Endodermal cell (in vitro differentiated cells): ENCODE measurements around the gene FIGLA. TPM values are rescaled to one million over a fixed set of nuclear protein-coding genes. Genes with fewer than 3 reads are reported as not detected.
A peak's percentile ranks its signal among the peaks of the same experiment; 100 is the strongest.

Source experiments
- DNase-seq: peaks from one replicate; pipeline ENCODE4 v3.0.0-alpha.2; 2017
- H3K27ac ChIP-seq: 2 replicates; pipeline ENCODE4 v1.5.1; 2013; ENCODE audit warnings: mild to moderate bottlenecking, low read depth, low read length, moderate library complexity
- H3K27me3 ChIP-seq: 2 replicates; pipeline ENCODE4 v1.6.1; 2013; ENCODE audit warnings: mild to moderate bottlenecking, low read length, moderate library complexity; ENCODE audit not compliant: insufficient read depth, control insufficient read depth, poor library complexity, severe bottlenecking
- H3K36me3 ChIP-seq: 2 replicates; pipeline ENCODE4 v1.7.0; 2013; ENCODE audit warnings: mild to moderate bottlenecking, low read length, moderate library complexity; ENCODE audit not compliant: control insufficient read depth, insufficient read depth
- H3K4me1 ChIP-seq: one replicate; pipeline ENCODE4 v1.7.0; 2013; ENCODE audit warnings: low read length; ENCODE audit not compliant: control insufficient read depth, insufficient read depth
- H3K4me3 ChIP-seq: 2 replicates; pipeline ENCODE4 v1.5.1; 2013; ENCODE audit warnings: mild to moderate bottlenecking, low read length, moderate library complexity
- H3K9ac ChIP-seq: 2 replicates; pipeline ENCODE4 v1.6.1; 2013; ENCODE audit warnings: mild to moderate bottlenecking, low read length, moderate library complexity; ENCODE audit not compliant: poor library complexity, severe bottlenecking; ENCODE audit errors: extremely low read depth
- H3K9me3 ChIP-seq: 2 replicates; pipeline ENCODE4 v1.6.1; 2013; ENCODE audit warnings: mild to moderate bottlenecking, low read length, moderate library complexity; ENCODE audit not compliant: control insufficient read depth
- H3K27ac Mint-ChIP-seq: 2 replicates; pipeline ENCODE4 v1.8.0; 2020; ENCODE audit warnings: mixed read lengths
- H3K27me3 Mint-ChIP-seq: 2 replicates; pipeline ENCODE4 v1.8.0; 2021; ENCODE audit warnings: mild to moderate bottlenecking, mixed read lengths; ENCODE audit not compliant: insufficient read depth
- H3K36me3 Mint-ChIP-seq: 2 replicates; pipeline ENCODE4 v1.8.0; 2020; ENCODE audit warnings: low read depth, mixed read lengths
- H3K4me1 Mint-ChIP-seq: 2 replicates; pipeline ENCODE4 v1.8.0; 2020; ENCODE audit warnings: mixed read lengths
- H3K4me3 Mint-ChIP-seq: 2 replicates; pipeline ENCODE4 v1.8.0; 2020; ENCODE audit warnings: mild to moderate bottlenecking, moderate library complexity, mixed read lengths
- H3K9me3 Mint-ChIP-seq: 2 replicates; pipeline ENCODE4 v1.8.0; 2020; ENCODE audit warnings: mild to moderate bottlenecking, mixed read lengths
- CTCF ChIP-seq: fragments of 200-600 bp; sonication (generic); conservative IDR thresholded peaks from 2 replicates; pipeline ENCODE4 v1.5.0; 2021; ENCODE audit warnings: antibody characterized with exemption, mild to moderate bottlenecking
- WGBS, 2 experiments: methylation state at CpG; one replicate each; pipeline versions ENCODE4 v1.1.5 to v1.1.7; 2013; ENCODE audit warnings: missing lambda C conversion rate in 2 of 2, mixed read lengths in 1 of 2; ENCODE audit not compliant: insufficient coverage in 1 of 2, insufficient read length in 1 of 2; 5-methylcytosine and 5-hydroxymethylcytosine counted together
- total RNA-seq, 2 donors: library from RNA; stranded (reverse); fragmentation: NEBNext Ultra II Directional in 1 of 2; extraction: Animal tissue kit (Norgen Biotek cat#: 25700) in 1 of 2; gene quantifications; 2 replicates in 1 of 2; 3 replicates in 1 of 2; pipeline ENCODE4 v1.2.1, GENCODE V29; 2021

The FIGLA gene
- total RNA-seq, 2 donors from 2014 or later, result not detected

DNA sequence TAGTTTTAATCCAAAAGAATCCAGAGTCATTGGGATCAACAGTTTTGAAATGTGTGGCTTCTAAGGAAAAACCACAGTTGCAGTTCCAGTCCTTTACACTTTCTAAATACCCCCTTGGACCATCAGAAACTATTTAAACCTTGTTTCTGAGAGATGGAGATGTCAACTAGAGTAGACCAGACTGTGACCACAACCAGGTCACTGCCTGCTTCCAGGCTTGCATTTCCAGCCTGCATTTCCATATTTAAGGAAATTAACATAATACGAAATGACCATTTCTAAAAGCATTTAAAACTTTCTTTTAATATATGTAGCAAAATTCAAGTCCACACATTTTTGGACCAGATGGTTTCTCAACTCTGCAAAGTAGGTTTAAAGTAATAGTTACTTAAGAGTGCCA is 60.8 kb downstream of the FIGLA start:
- Mint-ChIP-seq H3K27ac (no peak overlapping the region), H3K27me3 (peaks cover 2% of the 10 kb centered on the region), H3K36me3 (no peaks in the 10 kb centered on the region), H3K4me3 (no peak overlapping the region), H3K9me3 (no peaks in the 10 kb centered on the region), H3K4me1 (peaks cover 41% of the 10 kb centered on the region)
- no peaks in the 10 kb centered on the region for H3K36me3 ChIP-seq
- WGBS, 2 experiments, result 87 to 100% methylated on average over 1 of the region's 1 CpG
- H3K4me3 ChIP-seq, result no peak overlapping the region
- H3K27ac ChIP-seq, result no peak overlapping the region
- no peaks in the 10 kb centered on the region for H3K27me3 ChIP-seq
- DNase-seq, result no peak
- H3K9ac ChIP-seq, result no peak overlapping the region
- peaks cover 10% of the 10 kb centered on the region for H3K4me1 ChIP-seq
- no peak for TF ChIP-seq CTCF
- no peaks in the 10 kb centered on the region for H3K9me3 ChIP-seq

- H3K9me3 ChIP-seq, result no peaks in the 10 kb centered on the region
- H3K27ac ChIP-seq, result no peak overlapping the region
- Mint-ChIP-seq H3K36me3 (no peaks in the 10 kb centered on the region), H3K27ac (peak overlapping the region; percentile 86), H3K4me3 (no peak overlapping the region), H3K27me3 (peaks cover 2% of the 10 kb centered on the region), H3K4me1 (peaks cover 26% of the 10 kb centered on the region), H3K9me3 (no peaks in the 10 kb centered on the region)
- H3K36me3 ChIP-seq, result no peaks in the 10 kb centered on the region
- no peak overlapping the region for H3K4me3 ChIP-seq
- peak; percentile 87 for DNase-seq
- no peak overlapping the region for H3K9ac ChIP-seq
- TF ChIP-seq CTCF, result no peak
- peaks cover 7% of the 10 kb centered on the region for H3K4me1 ChIP-seq
- 62 to 76% methylated on average over 4 to 7 of the region's 7 CpGs for whole genome bisulfite sequencing, 2 experiments
- no peaks in the 10 kb centered on the region for H3K27me3 ChIP-seq
Observed at GRCh38 chr2:70728128-70728527, 62.3 kb downstream of the FIGLA start.

Other genes with a start within 250 kb of the FIGLA start
- gene TGFA, start 236.8 kb downstream of the FIGLA start, total RNA-seq, result 1 to 10 TPM; 2.0 to 3.2 TPM
- gene ADD2, start 22.4 kb downstream of the FIGLA start, total RNA-seq, result 10 to 100 TPM; 14.8 to 53.0 TPM
- not detected for gene CLEC4F, start 30.0 kb upstream of the FIGLA start, total RNA-seq
- not detected for gene CD207, start 45.2 kb upstream of the FIGLA start, total RNA-seq
- gene VAX2, start 109.9 kb upstream of the FIGLA start, total RNA-seq, result under 1 TPM; 0.24 to 0.40 TPM
- gene ATP6V1B1, start 145.3 kb upstream of the FIGLA start, total RNA-seq, result not detected
- under 1 TPM; 0.24 to 0.97 TPM for gene ANKRD53, start 188.0 kb upstream of the FIGLA start, total RNA-seq
- 10 to 100 TPM; 13.3 to 19.9 TPM for gene TEX261, start 204.2 kb upstream of the FIGLA start, total RNA-seq